CD4-positive, CD25-positive, alpha-beta regulatory T cell (primary cell): ENCODE data around the gene OR1S2. TPM values are rescaled to one million over a fixed set of nuclear protein-coding genes. Genes with fewer than 3 reads are reported as not detected.
"Not testable (repeated sequence)": the region's sequence is repeated elsewhere in the genome, so short reads cannot be mapped to it uniquely, and the experiment has no call there.

Experiments
- ATAC-seq, 2 donors: fragments of 150-1000 bp; cut with Tn5 transposase; one replicate each; pipeline ENCODE4 v1.10.0; 2021; ENCODE audit warnings: low read depth in 2 of 2, moderate number of reproducible peaks in 2 of 2, moderate library complexity in 1 of 2
- DNase-seq, 3 donors: peaks; one replicate each; pipeline versions ENCODE4 v3.0.0 to v3.0.0-alpha.2; 2012 to 2022; ENCODE audit warnings: mixed read lengths in 1 of 3
- H3K27ac ChIP-seq: one replicate; pipeline ENCODE4 v1.7.0; 2013; ENCODE audit warnings: mild to moderate bottlenecking, low read length; ENCODE audit not compliant: insufficient read depth, poor library complexity, severe bottlenecking
- H3K27me3 ChIP-seq: one replicate; pipeline ENCODE4 v1.7.0; 2013; ENCODE audit warnings: low read length; ENCODE audit not compliant: control insufficient read depth, insufficient read depth
- H3K36me3 ChIP-seq: one replicate; pipeline ENCODE4 v1.7.0; 2013; ENCODE audit warnings: mild to moderate bottlenecking, low read length, moderate library complexity; ENCODE audit not compliant: control insufficient read depth, insufficient read depth
- H3K4me1 ChIP-seq: 2 replicates; pipeline ENCODE4 v1.7.0; 2013; ENCODE audit warnings: mild to moderate bottlenecking, low read length; ENCODE audit not compliant: insufficient read depth, control insufficient read depth, poor library complexity, severe bottlenecking
- H3K4me3 ChIP-seq: one replicate; pipeline ENCODE4 v1.7.0; 2013; ENCODE audit warnings: low read depth, mild to moderate bottlenecking, low read length, moderate library complexity
- H3K9me3 ChIP-seq, 2 experiments: 1 replicate in 1 of 2; 2 replicates in 1 of 2; pipeline ENCODE4 v1.7.0; 2013; ENCODE audit warnings: low read length in 2 of 2, mild to moderate bottlenecking in 1 of 2, moderate library complexity in 1 of 2; ENCODE audit not compliant: control insufficient read depth in 2 of 2
- H3K27ac Mint-ChIP-seq, 3 donors: one replicate each; pipeline ENCODE4 v1.8.0; 2020 to 2022; ENCODE audit warnings: mild to moderate bottlenecking in 3 of 3, mixed read lengths in 3 of 3, moderate library complexity in 2 of 3
- H3K27me3 Mint-ChIP-seq: one replicate; pipeline ENCODE4 v1.8.0; 2022; ENCODE audit warnings: mild to moderate bottlenecking, mixed read lengths
- H3K36me3 Mint-ChIP-seq: one replicate; pipeline ENCODE4 v1.8.0; 2020; ENCODE audit warnings: mixed read lengths
- H3K4me1 Mint-ChIP-seq, 4 donors: one replicate each; pipeline ENCODE4 v1.8.0; 2020 to 2022; ENCODE audit warnings: mixed read lengths in 4 of 4, mild to moderate bottlenecking in 1 of 4
- H3K4me3 Mint-ChIP-seq, 4 donors: one replicate each; pipeline ENCODE4 v1.8.0; 2020 to 2022; ENCODE audit warnings: mild to moderate bottlenecking in 4 of 4, mixed read lengths in 4 of 4, moderate library complexity in 3 of 4
- H3K9me3 Mint-ChIP-seq, 7 donors: one replicate each; pipeline ENCODE4 v1.8.0; 2020 to 2022; ENCODE audit warnings: mixed read lengths in 7 of 7, mild to moderate bottlenecking in 3 of 7, moderate library complexity in 2 of 7
- polyA plus RNA-seq, 4 donors: library from polyadenylated mRNA; unstranded; fragments of 300-500 nt; fragmentation: Illumina TruSeq; gene quantifications; one replicate each; pipeline ENCODE4 v1.2.3, GENCODE V29; 2021
- total RNA-seq: library from RNA; stranded (reverse); gene quantifications from one replicate; pipeline ENCODE4 v1.2.3, GENCODE V29; 2022

OR1S2 gene, protein sequence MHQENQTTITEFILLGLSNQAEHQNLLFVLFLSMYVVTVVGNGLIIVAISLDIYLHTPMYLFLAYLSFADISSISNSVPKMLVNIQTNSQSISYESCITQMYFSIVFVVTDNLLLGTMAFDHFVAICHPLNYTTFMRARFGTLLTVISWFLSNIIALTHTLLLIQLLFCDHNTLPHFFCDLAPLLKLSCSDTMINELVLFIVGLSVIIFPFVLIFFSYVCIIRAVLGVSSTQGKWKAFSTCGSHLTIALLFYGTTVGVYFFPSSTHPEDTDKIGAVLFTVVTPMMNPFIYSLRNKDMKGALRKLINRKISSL
- not detected for total RNA-seq
- not detected for polyA plus RNA-seq

DNA sequence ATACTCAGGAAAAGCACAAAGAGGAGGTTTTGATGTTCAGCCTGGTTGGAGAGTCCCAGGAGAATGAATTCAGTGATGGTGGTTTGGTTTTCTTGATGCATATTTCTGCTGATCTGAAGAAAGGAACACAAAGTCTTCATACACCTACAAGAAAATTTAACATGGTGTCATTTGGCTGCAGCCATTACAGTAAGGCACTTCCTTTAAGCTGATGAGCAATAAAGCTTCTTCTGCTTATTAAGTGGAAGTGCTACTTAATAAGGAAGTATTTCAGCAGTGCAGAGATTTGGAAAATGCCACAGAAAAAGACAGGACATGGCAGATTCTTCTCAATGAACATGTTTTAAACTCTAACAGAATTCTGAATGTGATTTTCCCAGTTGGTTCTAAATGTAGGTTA, at the start of gene OR1S2:
TSS of gene OR1S2 (minus strand) at position 101 of the 400 bp plus-strand sequence. CDS start at position 101, 0 bp downstream.
- peaks cover 0 to 12% (median 1%) of the 10 kb centered on the region in 7 donors for H3K9me3 Mint-ChIP-seq
- Histone ChIP-seq H3K4me1 (no peaks in the 10 kb centered on the region), H3K9me3 (no peaks in the 10 kb centered on the region), H3K36me3 (no peaks in the 10 kb centered on the region), H3K4me3 (no peak within 1 kb of the TSS), H3K27ac (no peak within 1 kb of the TSS), H3K27me3 (no peaks in the 10 kb centered on the region)
- no peak for DNase-seq
- peaks cover 4% of the 10 kb centered on the region for H3K27me3 Mint-ChIP-seq
- no peaks in the 10 kb centered on the region for H3K36me3 Mint-ChIP-seq
- H3K4me1 Mint-ChIP-seq, result no peaks in the 10 kb centered on the region
- no peak for ATAC-seq
- H3K4me3 Mint-ChIP-seq, result no peak within 1 kb of the TSS
- no peak within 1 kb of the TSS for H3K27ac Mint-ChIP-seq

DNA sequence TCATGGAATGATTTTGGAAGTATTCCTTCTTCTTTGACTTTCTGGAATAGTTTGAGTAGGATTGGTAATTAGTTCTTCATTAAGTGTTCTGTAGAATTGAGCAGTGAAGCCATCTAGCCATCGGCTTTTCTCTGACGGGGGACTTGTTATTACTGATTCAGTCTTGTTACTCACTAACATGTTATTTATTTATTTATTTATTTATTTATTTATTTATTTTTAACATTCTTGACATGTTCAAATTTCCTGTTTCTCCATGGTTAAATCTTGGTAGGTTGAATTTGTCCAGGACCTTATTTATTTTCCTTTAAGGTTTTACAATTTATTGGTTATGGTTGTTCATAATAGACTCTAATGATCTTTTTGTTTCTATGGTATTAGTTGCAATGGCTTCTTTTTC, 40.0 kb upstream of the OR1S2 start:
- no peaks in the 10 kb centered on the region for H3K36me3 ChIP-seq
- Mint-ChIP-seq H3K36me3 (no peaks in the 10 kb centered on the region), H3K27me3 (peaks cover 4% of the 10 kb centered on the region), H3K9me3 (peaks cover 0 to 11% (median 2%) of the 10 kb centered on the region in 7 donors), H3K27ac (no peak overlapping the region), H3K4me3 (no peak overlapping the region), H3K4me1 (no peaks in the 10 kb centered on the region)
- no peaks in the 10 kb centered on the region for H3K4me1 ChIP-seq
- H3K4me3 ChIP-seq, result no peak overlapping the region
- ATAC-seq, result no peak
- no peaks in the 10 kb centered on the region for H3K27me3 ChIP-seq
- DNase-seq, result no peak
- no peak overlapping the region for H3K27ac ChIP-seq
- H3K9me3 ChIP-seq, result peaks cover 0 to 4% of the 10 kb centered on the region in 2 experiments

DNA sequence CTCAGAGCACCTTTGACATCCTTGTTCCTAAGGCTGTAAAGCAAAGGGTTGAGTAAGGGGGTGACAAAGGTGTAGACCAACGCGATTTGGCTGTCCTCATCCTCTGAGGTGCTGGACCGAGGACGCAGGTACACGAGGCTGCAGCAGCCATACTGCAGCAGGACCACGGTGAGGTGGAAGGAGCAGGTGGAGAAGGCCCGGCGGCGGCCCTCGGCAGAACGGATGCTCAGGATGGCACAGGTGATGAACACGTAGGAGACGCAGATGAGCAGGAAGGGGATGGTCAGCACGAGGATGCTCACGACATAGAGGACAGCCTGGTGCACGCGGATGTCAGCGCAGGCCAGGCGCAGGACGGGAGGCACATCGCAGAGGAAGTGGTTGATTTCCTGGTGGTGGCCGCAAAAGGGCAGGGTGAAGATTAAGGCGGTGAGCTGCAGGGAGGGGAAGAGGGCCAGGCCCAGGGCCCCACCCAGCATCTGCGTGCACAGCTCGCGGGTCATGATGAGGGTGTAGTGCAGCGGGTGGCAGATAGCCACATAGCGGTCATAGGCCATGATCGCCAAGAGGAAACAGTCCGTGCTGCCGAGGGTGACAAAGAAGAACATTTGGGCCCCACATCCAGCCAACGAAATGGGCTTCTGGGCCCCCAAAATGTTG, 24.1 kb upstream of the OR1S2 start:
- ATAC-seq (no peak), DNase-seq (no peak)
- Histone ChIP-seq H3K27ac (no peak overlapping the region), H3K36me3 (no peaks in the 10 kb centered on the region), H3K9me3 (no peaks in the 10 kb centered on the region), H3K4me1 (no peaks in the 10 kb centered on the region), H3K27me3 (no peaks in the 10 kb centered on the region), H3K4me3 (no peak overlapping the region)
- Mint-ChIP-seq H3K27ac (no peak overlapping the region), H3K27me3 (no peaks in the 10 kb centered on the region), H3K4me1 (no peaks in the 10 kb centered on the region), H3K36me3 (no peaks in the 10 kb centered on the region), H3K4me3 (no peak overlapping the region), H3K9me3 (peaks cover 0 to 5% (median 0%) of the 10 kb centered on the region in 7 donors)

DNA sequence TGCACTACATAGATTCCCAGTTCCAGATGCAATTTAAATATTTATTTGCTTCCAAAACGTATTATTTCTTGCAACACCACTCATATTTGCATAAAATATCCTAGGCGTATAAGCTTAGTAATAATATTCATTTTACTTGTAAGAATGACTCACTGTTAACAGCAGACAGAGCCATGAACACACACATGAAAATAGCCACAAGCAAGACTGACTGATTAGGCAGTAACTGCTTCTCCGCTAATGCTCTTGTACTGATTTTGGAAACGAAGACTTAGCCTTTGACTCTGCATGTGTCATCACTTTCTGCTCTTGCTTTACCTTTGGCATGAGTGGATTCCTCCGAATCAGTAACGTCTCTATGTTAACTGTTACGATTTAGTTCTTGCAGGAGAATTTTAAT, 18.8 kb upstream of the OR1S2 start:
- ATAC-seq (no peak), DNase-seq (no peak)
- Mint-ChIP-seq H3K27me3 (no peaks in the 10 kb centered on the region), H3K36me3 (no peaks in the 10 kb centered on the region), H3K4me1 (no peaks in the 10 kb centered on the region), H3K27ac (no peak overlapping the region), H3K4me3 (no peak overlapping the region), H3K9me3 (peaks cover 0 to 2% (median 0%) of the 10 kb centered on the region in 7 donors)
- Histone ChIP-seq H3K36me3 (no peaks in the 10 kb centered on the region), H3K9me3 (no peaks in the 10 kb centered on the region), H3K4me1 (no peaks in the 10 kb centered on the region), H3K27me3 (no peaks in the 10 kb centered on the region), H3K27ac (no peak overlapping the region), H3K4me3 (no peak overlapping the region)

DNA sequence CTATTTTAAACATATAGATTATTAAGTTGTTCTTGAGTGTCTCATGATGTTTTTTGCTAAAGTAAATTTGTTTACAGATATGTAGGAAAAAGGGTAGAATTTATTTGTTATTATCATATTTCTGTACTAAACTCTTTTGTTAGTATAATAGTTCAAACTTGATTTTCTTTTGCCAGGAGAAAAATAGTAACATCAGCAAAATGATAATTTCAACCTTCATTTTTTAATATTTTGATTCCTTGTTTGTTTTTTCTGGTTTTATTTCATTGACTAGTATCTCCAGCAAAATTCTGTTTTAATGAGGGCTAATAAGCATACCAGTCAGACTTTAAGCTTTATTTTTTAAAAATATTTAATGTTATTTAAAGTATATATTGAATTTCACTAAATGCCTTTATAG, 12.5 kb upstream of the OR1S2 start:
- H3K27me3 ChIP-seq, result no peaks in the 10 kb centered on the region
- no peaks in the 10 kb centered on the region for H3K36me3 ChIP-seq
- H3K9me3 ChIP-seq, result no peaks in the 10 kb centered on the region
- ATAC-seq, result no peak
- H3K27ac ChIP-seq, result no peak overlapping the region
- no peak for DNase-seq
- H3K4me1 ChIP-seq, result no peaks in the 10 kb centered on the region
- H3K27me3 Mint-ChIP-seq, result no peaks in the 10 kb centered on the region
- peaks cover 0 to 2% (median 0%) of the 10 kb centered on the region in 7 donors for H3K9me3 Mint-ChIP-seq
- H3K4me1 Mint-ChIP-seq, result no peaks in the 10 kb centered on the region
- H3K4me3 Mint-ChIP-seq, result no peak overlapping the region
- H3K4me3 ChIP-seq, result no peak overlapping the region
- no peaks in the 10 kb centered on the region for H3K36me3 Mint-ChIP-seq
- H3K27ac Mint-ChIP-seq, result no peak overlapping the region

DNA sequence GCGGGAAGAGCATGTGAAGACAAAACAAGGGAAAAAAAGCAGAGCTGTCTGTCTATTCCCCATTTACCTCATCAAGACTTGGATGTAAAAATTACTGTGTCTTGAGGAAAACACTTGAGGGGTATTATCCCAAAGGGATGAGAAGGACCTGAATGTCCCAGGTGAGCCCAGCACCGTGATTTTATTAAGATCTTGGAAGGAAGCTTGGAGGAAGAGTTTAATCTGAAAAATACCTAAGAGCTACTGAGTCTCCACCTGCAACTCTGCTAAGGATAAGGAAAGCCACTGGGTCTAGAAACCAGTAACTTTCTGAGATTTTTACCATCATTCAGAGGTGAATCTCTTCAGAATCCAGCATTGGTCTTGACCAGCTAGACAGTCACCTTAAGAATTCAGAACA, 8.5 kb upstream of the OR1S2 start, which contains the start of gene OR1S1:
TSS of gene OR1S1 (plus strand) at position 301 of the 400 bp plus-strand sequence.
- H3K4me3 Mint-ChIP-seq, ATAC-seq, H3K27ac Mint-ChIP-seq: not testable (repeated sequence)

DNA sequence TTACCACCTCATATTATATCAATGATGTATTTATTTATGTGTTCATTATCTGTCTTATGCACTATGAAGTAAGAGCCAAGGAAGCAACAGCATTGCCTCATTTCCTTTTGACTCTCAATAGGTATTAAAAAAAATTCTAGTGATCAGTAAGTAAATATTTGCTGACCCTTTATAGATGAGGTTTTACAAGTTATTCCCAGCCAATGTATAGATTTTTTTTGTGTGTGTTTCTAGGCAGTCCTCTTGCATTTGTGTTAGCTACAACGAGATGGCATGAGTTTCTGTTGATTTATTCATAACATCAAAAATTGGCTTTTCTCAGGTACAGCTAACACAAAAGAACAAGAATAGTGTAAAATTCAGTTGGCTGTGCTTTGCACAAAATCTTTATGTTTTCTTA, 4.7 kb downstream of the OR1S2 start:
- Mint-ChIP-seq H3K27me3 (no peaks in the 10 kb centered on the region), H3K27ac (no peak overlapping the region), H3K36me3 (no peaks in the 10 kb centered on the region), H3K9me3 (peaks cover 4 to 18% (median 7%) of the 10 kb centered on the region in 7 donors), H3K4me1 (no peaks in the 10 kb centered on the region), H3K4me3 (no peak overlapping the region)
- no peaks in the 10 kb centered on the region for H3K4me1 ChIP-seq
- H3K27ac ChIP-seq, result no peak overlapping the region
- ATAC-seq (no peak), DNase-seq (no peak)
- no peaks in the 10 kb centered on the region for H3K27me3 ChIP-seq
- no peaks in the 10 kb centered on the region for H3K9me3 ChIP-seq
- H3K36me3 ChIP-seq, result no peaks in the 10 kb centered on the region
- H3K4me3 ChIP-seq, result no peak overlapping the region

More for the DNA sequence above, 8.5 kb upstream of the OR1S2 start, which contains the start of gene OR1S1:
- H3K36me3 ChIP-seq, H3K36me3 Mint-ChIP-seq, H3K4me3 ChIP-seq, H3K9me3 ChIP-seq, H3K4me1 ChIP-seq, H3K9me3 Mint-ChIP-seq, DNase-seq, H3K27me3 ChIP-seq, H3K27ac ChIP-seq, H3K4me1 Mint-ChIP-seq, H3K27me3 Mint-ChIP-seq: not testable (repeated sequence)

DNA sequence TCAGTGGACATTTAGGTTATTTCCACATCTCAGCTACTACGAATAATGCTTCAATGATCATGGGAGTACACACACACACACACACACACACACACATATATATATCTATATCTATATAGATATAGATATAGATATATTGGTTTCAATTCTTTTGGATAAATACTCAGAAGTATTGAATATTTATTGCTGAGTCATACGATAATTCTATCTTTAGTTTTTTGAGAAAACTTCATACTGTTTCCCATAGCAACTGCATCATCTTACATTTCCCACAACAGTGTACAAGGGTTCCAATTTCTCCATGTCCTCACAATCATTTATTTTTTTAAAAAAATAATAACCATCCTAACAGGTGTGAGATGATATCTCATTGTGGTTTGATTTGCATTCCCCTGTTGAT, 8.0 kb downstream of the OR1S2 start:
- H3K36me3 Mint-ChIP-seq, result no peaks in the 10 kb centered on the region
- Histone ChIP-seq H3K36me3 (no peaks in the 10 kb centered on the region), H3K27me3 (no peaks in the 10 kb centered on the region), H3K4me3 (no peak overlapping the region), H3K4me1 (no peaks in the 10 kb centered on the region), H3K27ac (no peak overlapping the region), H3K9me3 (no peaks in the 10 kb centered on the region)
- H3K9me3 Mint-ChIP-seq, result peaks cover 3 to 18% (median 7%) of the 10 kb centered on the region in 7 donors
- no peaks in the 10 kb centered on the region for H3K4me1 Mint-ChIP-seq
- DNase-seq, result no peak
- no peak for ATAC-seq
- no peak overlapping the region for H3K4me3 Mint-ChIP-seq
- H3K27ac Mint-ChIP-seq, result no peak overlapping the region
- no peaks in the 10 kb centered on the region for H3K27me3 Mint-ChIP-seq
